Stimulated activated CD8-positive, alpha-beta memory T cell treated with anti-CD3 and anti-CD28 coated beads, Interleukin-7, amount 100 ng/mL, for 48 hours (primary cell): Measurements from ENCODE around the gene CPNE9.
"Not testable (repeated sequence)": the region's sequence is repeated elsewhere in the genome, so short reads cannot be mapped to it uniquely, and the experiment has no call there.

Experiments used
- DNase-seq, 2 donors: peaks; one replicate each; pipeline ENCODE4 v3.0.0-alpha.2; 2020; ENCODE audit warnings: low read depth in 1 of 2; ENCODE audit errors: extremely low read depth in 1 of 2

CPNE9 gene

GRCh38 chr3:9770276-9770812 lies 66.7 kb downstream of the CPNE9 start:
- DNase-seq: no peak

- DNase-seq: not testable (repeated sequence)
Measured at GRCh38 chr3:9771007-9771406, 67.4 kb downstream of the CPNE9 start.

- no peak for DNase-seq
Measured at GRCh38 chr3:9776896-9777693, 73.5 kb downstream of the CPNE9 start.

- no peak for DNase-seq
Measured at GRCh38 chr3:9777694-9778021, 74.0 kb downstream of the CPNE9 start.

GRCh38 chr3:9778143-9779074 lies 74.8 kb downstream of the CPNE9 start:
- peak in 1 of 2 donors; percentile 71 for DNase-seq

GRCh38 chr3:9779075-9779593 lies 75.5 kb downstream of the CPNE9 start:
- DNase-seq: no peak
